HG03103 (cell line): Measurements from ENCODE around the gene UMODL1.

Experiments
- ATAC-seq: cut with Tn5 transposase; IDR thresholded peaks from one replicate; pipeline ENCODE4 v1.9.1; 2021; ENCODE audit warnings: low read depth; ENCODE audit not compliant: unreplicated experiment

UMODL1 gene

GRCh38 chr21:42146273-42146805 is 75.2 kb downstream of the UMODL1 start:
- no peak for ATAC-seq

GRCh38 chr21:42146821-42147220 is 75.7 kb downstream of the UMODL1 start:
- ATAC-seq, result no peak

DNA sequence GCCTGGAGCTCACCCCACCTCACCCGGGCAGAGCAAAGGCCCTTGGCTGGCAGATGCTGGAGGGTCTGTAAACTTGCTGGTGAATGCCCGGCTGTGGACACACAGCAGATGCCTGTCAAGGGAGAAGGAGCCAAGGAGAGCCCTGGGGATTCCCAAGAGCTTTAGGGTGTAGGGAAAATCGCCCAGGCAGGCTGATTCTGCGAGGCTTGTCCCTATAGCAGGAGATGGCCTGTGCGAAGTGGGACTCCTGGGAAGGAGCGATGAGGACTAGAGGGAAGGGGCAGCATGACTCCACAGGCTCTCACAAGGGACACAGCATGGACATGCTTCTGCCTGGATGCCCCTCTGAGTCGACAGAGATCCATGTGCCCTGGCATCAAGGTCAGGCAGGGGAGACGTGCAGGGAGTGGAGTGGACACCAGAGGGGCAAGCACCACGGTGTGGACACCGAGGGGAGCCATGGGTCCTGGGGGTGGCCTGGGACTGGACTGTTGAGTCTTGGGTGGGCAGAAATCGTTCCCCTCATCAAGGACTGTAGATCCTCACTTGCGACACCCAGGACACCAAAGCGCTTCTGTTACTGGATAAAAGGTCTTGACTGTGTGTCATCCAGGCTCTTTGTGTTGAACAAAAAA is 76.4 kb downstream of the UMODL1 start:
- no peak for ATAC-seq

DNA sequence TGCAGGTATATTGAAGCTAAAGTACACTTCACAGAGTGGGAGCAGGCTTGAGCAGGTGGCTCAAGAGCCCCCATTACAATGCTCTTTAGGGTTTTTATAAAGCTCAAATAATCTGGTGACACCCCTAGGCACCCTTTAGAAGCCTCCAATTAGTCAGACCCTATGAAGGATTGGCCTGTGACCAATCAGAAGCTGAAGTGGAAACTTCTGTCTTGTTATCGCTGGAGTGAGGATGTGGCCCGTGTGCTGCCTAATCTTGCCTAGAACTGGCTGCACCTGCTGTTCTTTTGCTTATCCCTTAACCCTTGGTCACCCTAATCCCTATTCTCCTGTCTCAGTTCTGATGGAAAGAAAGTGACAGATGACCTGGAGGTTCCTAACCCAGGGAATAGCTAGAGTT is 77.0 kb downstream of the UMODL1 start:
- no peak for ATAC-seq

- no peak for ATAC-seq
Measured at GRCh38 chr21:42148584-42148983, 77.5 kb downstream of the UMODL1 start.

DNA sequence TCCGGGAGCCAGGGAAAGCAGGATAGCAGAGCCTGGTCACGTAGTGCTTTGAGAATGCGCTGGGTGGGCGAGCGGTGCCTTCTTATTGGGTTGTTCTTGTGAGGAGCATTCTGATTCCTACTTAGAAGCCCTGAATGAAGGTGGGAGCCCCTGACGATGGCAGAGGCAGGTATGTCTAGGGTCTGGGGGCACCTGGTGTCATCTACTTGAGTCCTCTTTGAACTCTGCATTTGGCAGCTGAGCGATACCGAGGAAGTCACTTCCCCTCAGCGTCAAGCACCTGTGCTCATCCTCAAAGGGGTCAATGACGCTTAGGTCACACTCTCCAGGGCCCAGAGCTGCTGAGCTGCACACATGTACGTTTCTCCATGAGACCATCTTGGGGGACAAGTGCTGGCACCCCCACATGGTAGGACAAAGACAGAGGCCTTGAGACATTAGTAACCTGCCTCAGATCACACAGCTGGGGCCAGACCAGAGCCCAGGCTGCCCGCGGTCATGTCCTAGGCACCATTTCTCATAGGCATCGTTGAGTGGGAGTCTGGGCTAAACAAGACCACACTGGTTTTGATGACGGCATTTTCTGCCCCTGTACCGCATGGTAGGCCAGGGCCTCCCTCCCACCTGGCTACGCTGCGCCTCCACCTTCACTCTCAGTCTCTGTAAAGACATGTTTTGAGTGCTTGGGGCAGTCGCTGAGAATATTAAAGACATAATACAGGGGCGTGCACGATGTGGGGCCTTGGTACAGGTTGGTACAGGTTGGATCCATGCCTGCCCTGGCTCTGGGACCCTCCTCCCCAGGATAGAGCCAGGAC is 78.7 kb downstream of the UMODL1 start:
- ATAC-seq, result no peak

DNA sequence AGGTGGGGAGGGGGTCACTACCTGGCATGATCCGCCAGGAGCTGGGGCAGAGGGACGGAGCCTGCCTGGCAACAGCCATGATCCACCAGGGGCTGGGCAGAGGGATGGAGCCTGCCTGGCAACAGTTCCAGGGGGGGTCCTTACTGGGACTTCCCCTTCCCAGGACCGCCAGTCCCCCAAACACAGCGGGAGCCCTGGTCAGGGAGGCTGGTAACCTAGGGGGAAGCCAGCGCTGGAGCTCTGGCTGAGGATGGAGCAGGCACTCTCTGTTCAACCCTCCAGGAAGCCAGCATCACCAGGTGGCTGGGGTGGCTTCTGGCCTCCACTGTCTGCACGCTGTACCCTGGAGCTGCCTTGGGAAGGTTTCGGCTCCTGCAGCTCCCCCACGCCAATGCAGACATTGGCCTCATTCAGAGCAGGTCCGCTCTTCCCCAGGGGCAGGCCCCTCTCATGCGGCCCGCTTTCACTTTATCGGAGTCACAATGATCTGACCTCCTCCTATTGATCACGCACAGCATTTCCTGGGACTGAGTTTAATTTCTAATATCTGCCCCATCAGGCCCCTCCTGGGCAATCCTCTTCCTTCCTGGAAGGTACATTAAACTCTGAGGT is 79.5 kb downstream of the UMODL1 start:
- ATAC-seq, result no peak

DNA sequence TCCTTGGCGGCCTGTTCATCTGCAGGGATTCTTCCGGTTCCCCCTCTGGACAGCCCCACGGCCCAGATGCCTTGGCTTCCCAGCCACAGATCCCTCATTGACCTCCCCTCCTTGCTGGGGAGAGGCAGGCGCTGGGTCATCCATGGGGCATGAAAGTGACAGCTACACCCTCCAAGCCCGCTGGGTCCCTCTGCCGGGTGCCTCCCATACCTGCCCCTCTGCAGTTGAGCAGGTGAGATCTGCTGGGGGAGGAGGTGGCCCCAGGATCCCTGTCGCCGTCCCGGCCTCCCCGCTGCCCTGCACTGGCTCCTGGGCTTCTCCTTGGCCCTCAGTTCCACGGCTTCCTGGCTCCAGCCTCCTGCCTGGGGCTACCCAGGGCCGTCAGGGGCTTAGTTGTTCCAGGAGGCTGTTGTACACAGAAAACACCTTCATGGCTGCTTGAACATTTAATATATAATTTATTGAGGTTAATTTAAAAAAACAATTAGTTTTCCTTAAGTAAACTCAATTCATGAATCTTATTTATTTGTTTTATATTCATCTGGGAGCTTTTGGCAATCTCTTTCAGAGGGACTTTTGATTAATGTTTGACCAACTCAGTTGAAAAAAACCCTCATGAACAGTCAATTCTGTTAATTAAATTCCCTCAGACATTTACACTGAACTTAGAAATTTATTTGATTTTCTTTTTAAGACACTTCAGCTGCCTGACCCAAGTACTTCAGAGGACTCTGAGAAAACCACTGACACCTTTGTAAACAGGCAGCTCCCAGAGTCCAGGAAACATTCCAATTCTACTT is 80.2 kb downstream of the UMODL1 start:
- ATAC-seq, result no peak

DNA sequence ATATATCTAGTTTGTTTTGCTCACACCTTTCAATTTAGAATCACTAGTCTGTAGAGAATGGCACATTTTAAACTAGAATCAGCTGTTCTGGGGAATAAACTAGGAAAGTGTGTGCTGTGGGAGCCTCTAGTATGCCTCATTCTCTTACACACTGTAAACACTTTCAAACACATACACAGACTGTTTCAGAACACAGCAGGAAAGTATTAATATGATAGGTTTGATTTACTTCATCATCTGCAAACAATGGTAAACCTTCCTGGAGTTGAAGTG is 80.8 kb downstream of the UMODL1 start:
- ATAC-seq, result no peak

DNA sequence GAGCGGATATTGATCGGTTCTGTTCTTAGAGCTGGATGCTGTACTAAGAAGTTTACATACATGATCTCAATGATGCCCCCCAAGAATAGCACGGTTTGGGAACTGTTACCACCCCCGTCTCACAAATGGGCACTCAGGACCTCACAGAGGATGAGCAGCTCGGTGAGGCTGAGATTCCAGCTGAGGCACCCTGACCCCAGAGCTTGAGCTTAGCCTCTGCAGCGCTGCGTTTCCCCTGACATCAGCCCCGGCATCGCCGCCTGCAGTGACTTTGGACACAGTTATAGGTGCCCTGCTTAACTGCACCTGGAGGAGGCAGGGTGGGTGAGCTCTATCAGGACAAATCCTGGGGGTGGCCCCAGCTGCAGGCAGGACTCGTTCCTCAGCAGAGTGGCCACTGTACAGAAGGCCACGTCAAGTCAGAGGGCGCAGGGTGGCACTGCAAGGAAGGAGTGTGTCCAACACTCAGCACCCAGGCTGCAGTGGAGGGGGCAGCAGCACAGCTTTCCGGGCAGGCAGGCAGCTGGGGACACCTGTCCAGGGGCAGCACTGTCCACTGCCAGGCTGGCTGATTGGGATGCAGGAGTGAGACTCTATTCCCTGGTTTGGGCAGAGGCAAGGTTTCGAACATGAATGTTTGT is 82.0 kb downstream of the UMODL1 start:
- no peak for ATAC-seq

DNA sequence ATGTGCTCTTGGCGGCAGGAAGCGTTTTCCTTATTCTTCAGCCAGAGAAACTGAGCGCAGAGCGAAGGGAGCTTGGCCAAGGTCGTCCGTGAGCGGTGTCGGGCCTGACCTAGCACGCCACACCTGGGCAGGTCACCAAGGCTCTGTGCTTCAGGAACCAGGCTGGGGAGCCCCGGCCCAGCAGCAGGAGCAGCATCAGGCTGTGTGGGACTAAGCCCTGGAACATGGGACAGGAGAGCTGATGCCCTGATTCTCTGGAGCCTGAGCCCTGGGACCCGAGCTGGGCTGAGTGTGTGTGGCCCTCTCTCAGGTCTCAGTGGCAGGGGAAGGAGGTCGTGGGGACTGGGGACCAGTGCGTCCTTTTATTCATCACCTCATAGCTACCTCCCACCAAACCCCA is 82.6 kb downstream of the UMODL1 start:
- ATAC-seq, result no peak

GRCh38 chr21:42154237-42155044 is 83.3 kb downstream of the UMODL1 start:
- ATAC-seq, result no peak

DNA sequence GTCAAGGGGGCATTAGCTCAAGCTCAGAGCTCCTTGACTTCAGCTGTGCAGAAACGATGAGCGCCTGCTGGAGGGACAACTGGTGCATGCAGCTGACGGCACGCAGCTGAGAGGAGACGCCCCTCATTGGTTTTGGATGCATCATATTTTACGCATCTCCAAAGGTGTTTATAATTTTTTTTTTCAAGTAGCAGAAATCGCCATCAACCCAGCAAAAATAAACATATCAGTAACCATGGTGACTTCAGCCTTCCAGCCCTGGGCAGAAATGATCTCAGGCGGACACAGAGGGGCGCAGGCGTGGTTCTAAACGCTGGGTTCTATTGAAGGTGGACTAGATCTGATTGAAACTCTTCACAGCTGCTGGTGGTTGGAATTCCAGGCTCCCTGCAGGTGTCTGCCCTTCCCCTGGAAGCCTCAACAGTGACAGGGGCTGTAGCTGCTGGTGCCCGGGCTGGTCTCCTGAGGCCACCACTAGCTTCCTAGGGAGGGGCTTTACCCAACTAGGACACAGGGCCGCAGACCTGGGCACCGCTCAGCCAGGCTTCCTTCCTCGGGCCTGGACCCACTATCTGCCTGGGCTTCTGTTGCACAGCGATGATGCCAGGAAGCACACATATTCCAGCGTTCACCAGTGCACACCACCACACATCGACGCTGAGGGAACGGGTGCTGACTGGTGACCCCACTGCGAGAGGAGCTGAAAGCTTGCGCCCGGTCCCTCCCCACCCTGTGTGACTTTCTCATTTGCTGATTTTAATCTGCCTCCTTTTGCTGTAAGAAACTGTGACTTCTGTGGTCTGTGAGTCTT is 84.1 kb downstream of the UMODL1 start:
- ATAC-seq, result no peak

GRCh38 chr21:42156690-42157605 is 85.8 kb downstream of the UMODL1 start:
- ATAC-seq, result no peak

GRCh38 chr21:42157606-42158310 is 86.6 kb downstream of the UMODL1 start:
- ATAC-seq, result no peak

GRCh38 chr21:42158846-42159245 is 87.7 kb downstream of the UMODL1 start:
- ATAC-seq, result no peak

GRCh38 chr21:42159560-42160110 is 88.5 kb downstream of the UMODL1 start:
- ATAC-seq, result no peak
